OCI-LY1 (cell line): Measurements from ENCODE around the gene CSNK2A1.

ENCODE experiments used
- CTCF ChIP-seq: fragments of 200-600 bp; sonication (generic), shearing (Covaris generic); IDR thresholded peaks from 2 replicates; pipeline ENCODE4 v1.5.1; 2017; ENCODE audit warnings: mild to moderate bottlenecking, antibody characterized with exemption, low read length, moderate library complexity, mixed read lengths
- EZH2 ChIP-seq: fragments of 200-600 bp; sonication (generic), shearing (Covaris generic); IDR thresholded peaks from 2 replicates; pipeline ENCODE4 v1.8.0; 2017; ENCODE audit warnings: borderline replicate concordance, mixed run types, mild to moderate bottlenecking, antibody characterized with exemption, low read length, moderate library complexity, mixed read lengths

- TF ChIP-seq EZH2: no peak
- no peak for TF ChIP-seq CTCF
Measured at GRCh38 chr20:546353-546752, 2.8 kb upstream of the CSNK2A1 start.
